Stimulated activated CD4-positive, alpha-beta T cell treated with anti-CD3 and anti-CD28 coated beads, TNF-alpha, amount 100 ng/mL, for 48 hours (primary cell): ENCODE results near the gene PSMB7.

Experiments used
- DNase-seq, 3 donors: peaks; one replicate each; pipeline ENCODE4 v3.0.0-alpha.2; 2020; ENCODE audit warnings: low read depth in 3 of 3

The PSMB7 gene

GRCh38 chr9:124327491-124327890, 87.8 kb downstream of the PSMB7 start:
- DNase-seq: no peak

- no peak for DNase-seq
Observed at GRCh38 chr9:124326378-124326777, 88.9 kb downstream of the PSMB7 start.

DNA sequence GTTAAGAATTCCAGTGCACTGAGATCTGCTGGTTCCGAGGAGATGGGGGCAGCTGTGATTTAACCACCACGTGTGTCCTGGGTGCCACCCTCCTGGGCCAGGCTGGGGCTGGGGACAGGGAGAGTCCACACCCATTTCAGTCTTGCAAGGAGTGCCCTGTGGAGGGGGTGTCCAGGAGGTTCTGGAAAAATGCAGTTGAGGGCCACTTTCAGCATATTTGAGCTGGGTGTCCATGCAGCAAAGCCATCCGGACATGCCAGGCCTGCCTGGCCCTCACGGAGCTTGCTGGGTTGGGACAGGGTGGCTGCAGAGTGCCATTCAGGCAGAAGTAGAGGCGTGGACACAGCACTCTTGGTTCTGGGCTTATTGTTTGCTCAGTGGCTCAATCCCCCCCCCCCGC, 89.4 kb downstream of the PSMB7 start:
- no peak for DNase-seq

- no peak for DNase-seq
Observed at GRCh38 chr9:124323904-124324303, 91.3 kb downstream of the PSMB7 start.

GRCh38 chr9:124322618-124323432, 92.4 kb downstream of the PSMB7 start:
- no peak for DNase-seq

DNA sequence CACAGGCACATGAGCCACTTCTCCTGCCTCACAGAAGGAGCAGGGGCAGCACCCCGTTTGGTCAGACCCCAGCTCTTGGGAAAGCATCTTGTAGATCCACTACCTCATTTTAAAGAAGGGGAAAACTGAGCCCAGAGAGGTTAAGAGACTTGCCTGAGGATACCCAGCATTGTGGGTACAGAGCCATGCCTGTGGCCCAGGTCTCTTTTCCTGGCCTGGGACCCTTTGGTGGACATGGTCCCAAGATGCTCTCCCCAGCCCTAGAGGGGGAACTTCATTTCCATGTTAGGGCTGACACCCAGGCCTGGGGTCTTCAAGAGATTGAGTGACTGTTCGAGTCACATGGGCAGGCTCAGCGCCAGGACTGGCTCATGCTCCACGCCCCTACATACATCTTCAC, 93.3 kb downstream of the PSMB7 start:
- DNase-seq: no peak

DNA sequence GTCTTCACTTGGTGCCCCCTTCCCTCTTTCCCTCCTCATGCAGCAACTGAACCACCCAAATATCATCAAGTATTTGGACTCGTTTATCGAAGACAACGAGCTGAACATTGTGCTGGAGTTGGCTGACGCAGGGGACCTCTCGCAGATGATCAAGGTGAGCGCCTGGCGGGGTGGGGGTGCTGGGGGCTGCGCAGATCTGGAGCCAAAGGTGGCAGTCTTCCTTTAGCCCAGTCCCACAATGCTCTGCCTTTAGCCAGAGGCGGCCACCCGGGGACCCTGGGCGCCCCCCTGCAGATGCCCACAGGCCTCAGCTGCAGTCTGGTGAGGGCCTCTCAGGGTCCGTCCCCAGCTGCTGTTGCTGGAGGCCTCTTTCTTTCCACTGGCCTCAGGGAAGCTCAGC, 93.8 kb downstream of the PSMB7 start:
- no peak for DNase-seq

DNA sequence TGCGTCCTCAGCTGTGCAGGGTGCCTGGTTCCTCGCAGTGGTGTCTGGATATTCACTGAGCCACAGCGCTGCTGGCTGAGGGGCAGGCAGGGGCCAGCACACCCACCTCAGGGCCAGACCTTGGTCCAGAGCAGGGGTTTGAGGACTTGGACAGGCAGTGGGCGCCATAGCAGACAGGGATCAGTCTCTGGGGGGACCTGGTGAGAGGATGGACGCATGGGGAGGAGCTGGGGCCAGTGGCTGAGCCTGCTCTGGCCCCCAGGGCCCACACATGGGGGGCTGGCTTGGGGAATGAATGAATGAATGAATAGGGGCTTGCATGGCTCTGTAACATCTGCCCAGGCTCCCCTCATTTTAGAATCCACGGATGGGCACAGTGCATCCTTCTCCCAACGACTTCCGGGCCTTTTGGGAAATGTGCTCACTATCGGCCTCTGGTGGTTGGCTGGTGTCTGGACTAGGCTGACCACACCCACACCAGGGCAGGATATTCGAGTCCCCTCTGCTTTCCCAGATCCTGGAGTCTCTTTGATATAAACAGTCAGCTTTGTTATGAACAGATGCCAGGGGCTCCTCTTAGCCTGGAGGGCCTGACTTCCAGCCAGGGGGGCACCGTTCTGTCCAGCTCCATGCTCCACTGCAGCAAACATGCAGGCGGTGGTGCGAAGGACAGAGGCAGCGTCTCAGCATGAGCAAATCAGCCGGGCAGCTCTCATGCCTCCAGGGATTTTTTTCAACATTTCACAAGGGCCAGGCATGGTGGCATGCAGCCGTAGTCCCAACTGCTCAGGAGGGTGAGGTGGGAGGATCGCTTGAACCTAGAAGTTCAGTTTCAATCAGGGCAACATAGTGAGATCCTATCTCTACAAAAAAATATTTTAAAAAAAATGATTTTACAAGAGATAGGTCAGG, 94.9 kb downstream of the PSMB7 start:
- peak in 2 of 3 donors; percentile 35 to 41 for DNase-seq

GRCh38 chr9:124315882-124316281, 99.4 kb downstream of the PSMB7 start:
- no peak for DNase-seq

GRCh38 chr9:124313940-124314339, 101.3 kb downstream of the PSMB7 start:
- no peak for DNase-seq

- no peak for DNase-seq
Observed at GRCh38 chr9:124312290-124313265, 102.7 kb downstream of the PSMB7 start.

GRCh38 chr9:124311283-124311682, 104.0 kb downstream of the PSMB7 start:
- no peak for DNase-seq

- DNase-seq: no peak
Observed at GRCh38 chr9:124309667-124310084, 105.6 kb downstream of the PSMB7 start.

- no peak for DNase-seq
Observed at GRCh38 chr9:124308606-124309491, 106.4 kb downstream of the PSMB7 start.

DNA sequence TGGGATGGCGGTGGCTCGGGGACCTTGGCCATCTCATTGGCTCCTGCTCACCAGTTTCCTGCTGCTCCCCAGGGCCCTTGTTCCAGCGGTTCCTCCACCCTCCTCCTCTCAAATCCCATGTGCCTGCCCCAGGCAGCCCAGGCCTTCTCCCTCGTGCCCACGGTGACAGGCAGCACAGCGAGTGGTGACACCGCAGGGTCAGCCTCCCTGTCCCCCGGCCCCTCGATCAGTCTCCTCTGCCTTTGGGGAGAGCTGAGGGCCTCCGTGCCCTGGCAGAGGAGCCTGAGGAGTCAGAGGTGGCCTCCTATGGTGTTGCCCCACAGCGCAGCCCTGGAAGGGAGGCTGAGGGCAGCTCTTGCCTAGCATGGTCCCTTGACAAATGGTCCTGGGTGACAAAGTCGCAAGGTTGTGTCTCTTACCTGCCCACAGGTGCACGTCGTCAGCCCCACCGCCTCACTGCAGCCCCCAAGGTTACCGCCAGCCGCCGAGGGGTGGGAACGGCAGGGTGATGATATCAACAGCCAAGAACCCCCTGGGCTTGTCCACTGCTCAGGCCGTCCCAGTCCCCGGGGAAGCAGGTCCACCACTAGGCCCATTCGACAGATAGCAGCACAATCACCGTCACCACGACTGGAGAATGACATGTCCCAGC, 107.7 kb downstream of the PSMB7 start:
- DNase-seq: no peak

GRCh38 chr9:124306098-124306735, 109.0 kb downstream of the PSMB7 start:
- DNase-seq: no peak

GRCh38 chr9:124304285-124304684, 111.0 kb downstream of the PSMB7 start:
- DNase-seq: no peak

DNA sequence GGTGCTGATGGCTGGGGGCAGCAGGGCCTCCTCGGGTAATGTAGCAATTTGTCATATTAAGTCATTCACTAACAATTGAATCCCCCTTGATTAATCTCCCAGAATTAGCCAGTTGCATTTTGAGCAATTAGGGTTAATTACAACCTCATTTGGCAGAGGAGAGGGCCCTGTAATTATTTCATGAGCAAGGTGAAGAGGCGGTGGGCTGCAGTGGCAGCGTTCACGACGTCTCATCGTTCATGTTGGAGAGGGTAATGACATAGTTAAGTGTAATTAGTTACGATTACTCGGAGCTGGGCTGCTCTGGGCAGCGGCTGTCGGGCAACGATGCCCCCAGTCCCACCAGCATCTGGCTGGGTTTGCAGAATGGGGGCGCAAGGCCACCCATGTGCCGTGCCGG, 111.5 kb downstream of the PSMB7 start:
- no peak for DNase-seq
